Measurements from ENCODE around the gene CIAO2B. TPM values are rescaled to one million over a fixed set of nuclear protein-coding genes. Genes with fewer than 3 reads are reported as not detected.

Gene CIAO2B
- total RNA-seq, 1 donor from 2014 or later: 69.4 TPM

- intact Hi-C loops (cut with DNase I): no loop called here
- no peak for DNase-seq
- no peaks in the 10 kb centered on the region for H3K36me3 ChIP-seq
- no peaks in the 10 kb centered on the region for H3K4me1 ChIP-seq
- H3K4me3 ChIP-seq: no peak overlapping the region
- H3K27ac ChIP-seq: no peak overlapping the region
- H3K9me3 ChIP-seq: no peaks in the 10 kb centered on the region
- TF ChIP-seq CTCF (IDR thresholded peaks at IDR 0.05): no peak
- ATAC-seq: no peak
- no peaks in the 10 kb centered on the region for H3K27me3 ChIP-seq
Observed at GRCh38 chr16:66968847-66969246, 34.6 kb upstream of the CIAO2B start.

- Histone ChIP-seq H3K9me3 (no peaks in the 10 kb centered on the region), H3K27me3 (no peaks in the 10 kb centered on the region), H3K4me3 (no peak overlapping the region), H3K4me1 (no peaks in the 10 kb centered on the region), H3K36me3 (no peaks in the 10 kb centered on the region), H3K27ac (no peak overlapping the region)
- DNase-seq: no peak
- intact Hi-C loops (cut with DNase I): no loop called here
- no peak for TF ChIP-seq CTCF (IDR thresholded peaks at IDR 0.05)
- no peak for ATAC-seq
Observed at GRCh38 chr16:66964049-66964448, 29.8 kb upstream of the CIAO2B start.

- Histone ChIP-seq H3K36me3 (no peaks in the 10 kb centered on the region), H3K4me1 (no peaks in the 10 kb centered on the region), H3K27ac (no peak overlapping the region), H3K27me3 (no peaks in the 10 kb centered on the region), H3K9me3 (no peaks in the 10 kb centered on the region), H3K4me3 (no peak overlapping the region)
- DNase-seq: no peak
- intact Hi-C loops (cut with DNase I): no loop called here
- ATAC-seq: peak; percentile 59
- TF ChIP-seq CTCF (IDR thresholded peaks at IDR 0.05): no peak
Observed at GRCh38 chr16:66961914-66962313, 27.7 kb upstream of the CIAO2B start.

- Histone ChIP-seq H3K27ac (no peak within 1 kb of the TSS), H3K36me3 (no peaks in the 10 kb centered on the region), H3K4me1 (no peaks in the 10 kb centered on the region), H3K27me3 (no peaks in the 10 kb centered on the region), H3K4me3 (no peak within 1 kb of the TSS), H3K9me3 (no peaks in the 10 kb centered on the region)
- TF ChIP-seq CTCF (IDR thresholded peaks at IDR 0.05): peak; percentile 73
- intact Hi-C loops (cut with DNase I): no loop called here
- peak; percentile 87 for ATAC-seq
- peak; percentile 84 for DNase-seq
Observed at GRCh38 chr16:66961065-66961744, 27.0 kb upstream of the CIAO2B start, which contains the start of gene CES3. TSS of gene CES3 (plus strand) at chr16:66961266. CDS start at chr16:66961308, 42 bp downstream.

- intact Hi-C loops (cut with DNase I): no loop called here
- H3K36me3 ChIP-seq: no peaks in the 10 kb centered on the region
- H3K27ac ChIP-seq: no peak overlapping the region
- H3K27me3 ChIP-seq: no peaks in the 10 kb centered on the region
- ATAC-seq (no peak), DNase-seq (no peak)
- TF ChIP-seq CTCF (IDR thresholded peaks at IDR 0.05): no peak
- H3K4me1 ChIP-seq: no peaks in the 10 kb centered on the region
- no peaks in the 10 kb centered on the region for H3K9me3 ChIP-seq
- no peak overlapping the region for H3K4me3 ChIP-seq
Observed at GRCh38 chr16:66960270-66960669, 26.1 kb upstream of the CIAO2B start.

Data from upper lobe of right lung (tissue), 1 donor.